Measurements from ENCODE around the gene MBLAC1. TPM values are rescaled to one million over a fixed set of nuclear protein-coding genes. Genes with fewer than 3 reads are reported as not detected.

Gene MBLAC1
- total and polyA plus RNA-seq, 2 of the 4 experiments (the other 2 are of a cell fraction) = 0.72 to 1.4 TPM

- Histone ChIP-seq H3K9me3 (ENCODE audit: control insufficient read depth, insufficient read depth, low read length) (no peaks in the 10 kb centered on the region), H3K4me2 (ENCODE audit: low read depth, low read length) (peak overlapping the region; percentile 78), H4K91ac (ENCODE audit: insufficient read depth, low read depth, low read length) (peak overlapping the region; percentile 60), H2BK120ac (ENCODE audit: low read depth, low read length) (peak overlapping the region; percentile 70), H2AK5ac (ENCODE audit: low read depth, low read length) (peak overlapping the region; percentile 18; the same call in 1 of the 2 replicates), H2BK20ac (ENCODE audit: low read depth, low read length) (peak overlapping the region; percentile 5; the same call in 1 of the 2 replicates), H3K18ac (ENCODE audit: low read depth, low read length) (peak overlapping the region; percentile 36; the same call in 1 of the 2 replicates), H3K79me1 (ENCODE audit: low read depth in 1 of 2, low read length in 2 of 2) (peaks cover 0 to 8% of the 10 kb centered on the region in 2 experiments; a peak in 1 of 4 replicates), H2AFZ (replicated peaks; ENCODE audit: low read length, poor library complexity) (peak overlapping the region; percentile 94), H2BK5ac (ENCODE audit: low read depth, low read length, poor library complexity, severe bottlenecking) (no peak overlapping the region), H3K36me3 (ENCODE audit: control insufficient read depth, insufficient read depth, low read length) (peaks cover 3% of the 10 kb centered on the region; the same call in 1 of the 2 replicates), H2BK15ac (ENCODE audit: low read depth, low read length) (peak overlapping the region; percentile 30; the same call in 2 of the 3 replicates), H3K4me1 (ENCODE audit: control insufficient read depth, insufficient read depth, low read length) (peaks cover 6% of the 10 kb centered on the region), H4K20me1 (ENCODE audit: insufficient read depth, low read length) (no peaks in the 10 kb centered on the region), H3K4ac (ENCODE audit: low read depth, low read length) (peak overlapping the region; percentile 84), H2AK9ac (replicated peaks; ENCODE audit: low read depth, low read length, poor library complexity) (peak overlapping the region; percentile 67), H3K9ac (ENCODE audit: low read depth, low read length) (peak overlapping the region; percentile 61), H3K14ac (replicated peaks; ENCODE audit: low read depth, low read length) (peak overlapping the region; percentile 87), H4K5ac (ENCODE audit: low read depth, low read length) (peak overlapping the region; percentile 48), H3K4me3 (ENCODE audit: insufficient read depth, low read depth, low read length) (peak overlapping the region; percentile 39), H3K27ac (ENCODE audit: insufficient read depth, low read length) (peak overlapping the region; percentile 63), H3K9me1 (ENCODE audit: insufficient read depth, low read length) (peaks cover 3% of the 10 kb centered on the region; the same call in 1 of the 2 replicates), H3K56ac (ENCODE audit: extremely low read depth, insufficient read depth, low read length) (peak overlapping the region; percentile 66), H4K8ac (ENCODE audit: low read depth in 2 of 2, low read length in 2 of 2) (peak overlapping the region; percentile 82 to 91), H3K27me3 (ENCODE audit: control insufficient read depth, insufficient read depth, low read length) (no peaks in the 10 kb centered on the region), H3K23ac (ENCODE audit: low read depth, low read length) (peak overlapping the region; percentile 54)
- intact Hi-C loops (cut with micrococcal nuclease) (no loop called here), dilution Hi-C loops (cut with HindIII; ENCODE audit: low sequenced_read_pairs, unreplicated experiment) (no loop called here), in situ Hi-C loops (cut with MboI; ENCODE audit: low sequenced_read_pairs) (no loop called here)
- ATAC-seq (ENCODE audit: low read depth) (peak; percentile 66), DNase-seq (no peak)
- 7% methylated on average over 3 of the region's 11 CpGs; no CpG with 5 or more reads in 1 of the 2 experiments for WGBS, 2 experiments (ENCODE audit: extremely low coverage in 2 of 2, insufficient read length in 1 of 2)
- TF ChIP-seq, protein P1, sequence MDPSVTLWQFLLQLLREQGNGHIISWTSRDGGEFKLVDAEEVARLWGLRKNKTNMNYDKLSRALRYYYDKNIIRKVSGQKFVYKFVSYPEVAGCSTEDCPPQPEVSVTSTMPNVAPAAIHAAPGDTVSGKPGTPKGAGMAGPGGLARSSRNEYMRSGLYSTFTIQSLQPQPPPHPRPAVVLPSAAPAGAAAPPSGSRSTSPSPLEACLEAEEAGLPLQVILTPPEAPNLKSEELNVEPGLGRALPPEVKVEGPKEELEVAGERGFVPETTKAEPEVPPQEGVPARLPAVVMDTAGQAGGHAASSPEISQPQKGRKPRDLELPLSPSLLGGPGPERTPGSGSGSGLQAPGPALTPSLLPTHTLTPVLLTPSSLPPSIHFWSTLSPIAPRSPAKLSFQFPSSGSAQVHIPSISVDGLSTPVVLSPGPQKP (IDR thresholded peaks at IDR 0.05; ENCODE audit: borderline replicate concordance, low read depth, low read length) = no peak
- TF ChIP-seq SMC3 (IDR thresholded peaks at IDR 0.05; ENCODE audit: low read depth, low read length) (no peak), CEBPB (IDR thresholded peaks at IDR 0.05; ENCODE audit: low read depth, low read length) (no peak), FOS (IDR thresholded peaks at IDR 0.05; ENCODE audit: low read depth, low read length) (no peak), CTCF (conservative IDR thresholded peaks at IDR 0.05; ENCODE audit: low read depth, low read length) (no peak), CHD1 (IDR thresholded peaks at IDR 0.05; ENCODE audit: low read depth, low read length) (no peak), RAD21 (IDR thresholded peaks at IDR 0.05; ENCODE audit: low read length) (no peak), MXI1 (IDR thresholded peaks at IDR 0.05; ENCODE audit: borderline replicate concordance, low read depth, low read length) (no peak), MAZ (IDR thresholded peaks at IDR 0.05; ENCODE audit: borderline replicate concordance, low read depth, low read length) (no peak), RCOR1 (IDR thresholded peaks at IDR 0.05; ENCODE audit: insufficient replicate concordance, low read length) (no peak), NFE2L2 (IDR thresholded peaks at IDR 0.05; ENCODE audit: low read depth, low read length) (no peak), MAFK (IDR thresholded peaks at IDR 0.05; ENCODE audit: low read depth, low read length) (no peak), RFX5 (IDR thresholded peaks at IDR 0.05; ENCODE audit: low read depth, low read length) (no peak), BHLHE40 (IDR thresholded peaks at IDR 0.05; ENCODE audit: low read depth, low read length) (no peak), POLR2A (IDR thresholded peaks at IDR 0.05; ENCODE audit: low read depth, low read length) (no peak)
- POLR2A ChIA-PET (ENCODE audit: unreplicated experiment) = interaction anchor here (1.0 kb wide), 1 partner anchor 9 kb away, joined by 4 read pairs; the partner anchor contains the start of gene GPC2
- no TSS peak for BruUV-seq (replicated peaks)
- CTCF ChIA-PET = interaction anchor here (0.7 to 1.0 kb wide), 3 partner anchors 9 to 37 kb away, joined by 3 to 5 read pairs (median 3); partner anchors contain the start of genes GPC2 and STAG3
These were observed 41.2 kb downstream of the MBLAC1 start for GRCh38 chr7:100167912-100168323.
